Superior temporal gyrus (tissue), 1 donor: ENCODE data around the gene TSPEAR.

Experiments
- DNase-seq: peaks from one replicate; pipeline ENCODE4 v3.0.0-alpha.2; 2016; ENCODE audit errors: extremely low spot score

TSPEAR gene

GRCh38 chr21:44449473-44450363 is 261.7 kb downstream of the TSPEAR start:
- no peak for DNase-seq

GRCh38 chr21:44448651-44449131 is 262.7 kb downstream of the TSPEAR start:
- DNase-seq, result no peak
